Measurements from ENCODE around the gene COPZ2.

GRCh38 chr17:48056879-48057278, 19.3 kb upstream of the COPZ2 start:
- TF ChIP-seq CTCF (IDR thresholded peaks at IDR 0.05) (no peak), POLR2AphosphoS5 (IDR thresholded peaks at IDR 0.05) (no peak), EP300 (IDR thresholded peaks at IDR 0.05) (no peak), POLR2A (IDR thresholded peaks at IDR 0.05) (no peak)

Data from suprapubic skin (tissue), 4 donors.